Stimulated activated CD8-positive, alpha-beta memory T cell treated with anti-CD3 and anti-CD28 coated beads, Interleukin-4, amount 100 ng/mL, for 24 hours (primary cell): Measurements from ENCODE around the gene ELAVL4.

Source experiments
- DNase-seq: peaks from one replicate; pipeline ENCODE4 v3.0.0-alpha.2; 2020; ENCODE audit warnings: low read depth

ELAVL4 gene

DNA sequence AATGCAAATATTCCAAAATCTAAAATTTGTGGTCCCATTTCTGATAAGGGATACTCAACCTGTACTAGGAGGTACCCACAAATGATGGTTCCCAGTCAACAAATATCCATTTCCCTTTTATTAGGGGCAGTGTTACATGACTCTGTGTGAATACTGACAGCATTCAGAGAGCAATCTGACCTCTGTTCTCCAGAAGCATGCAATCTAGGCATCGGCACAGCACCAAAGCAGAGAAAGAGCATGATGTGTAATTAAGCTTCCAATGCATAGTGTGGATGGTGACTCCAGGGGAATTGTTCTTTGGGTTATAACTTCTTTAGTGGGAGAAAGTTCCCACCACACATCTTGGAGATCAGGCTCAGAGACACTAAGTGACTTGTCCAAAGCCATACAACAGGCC is 71.6 kb downstream of the ELAVL4 start:
- DNase-seq = no peak

DNA sequence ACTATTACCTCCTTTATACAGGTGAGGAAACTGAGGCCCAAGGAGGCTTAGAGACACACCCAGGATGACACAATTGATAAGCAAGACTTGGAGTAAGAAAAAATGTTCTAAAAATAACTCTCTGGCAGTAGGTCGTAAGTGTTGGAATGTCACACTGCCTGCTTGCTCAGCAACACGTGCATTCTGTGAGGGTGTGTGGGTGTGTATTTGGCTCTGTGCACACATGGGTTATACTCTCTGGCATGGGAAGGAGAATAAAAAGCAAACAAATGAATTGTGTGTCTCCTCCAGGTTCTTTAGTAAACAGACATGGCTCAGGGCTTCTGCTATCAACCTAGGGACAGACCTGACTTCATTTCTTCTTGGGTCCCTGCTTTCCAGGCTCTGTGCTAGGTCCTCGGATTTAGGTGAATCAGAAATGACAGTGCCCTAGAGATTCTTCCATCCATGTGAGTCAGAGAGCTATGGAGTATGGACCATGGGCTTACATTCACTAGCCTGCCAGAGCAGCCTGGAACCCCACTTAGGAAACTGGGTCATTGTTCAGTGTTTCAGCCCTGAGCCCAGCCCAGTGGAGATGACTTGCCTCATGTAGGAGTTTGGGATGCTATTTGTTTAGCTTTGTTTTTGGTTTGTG is 72.4 kb downstream of the ELAVL4 start:
- DNase-seq = no peak

DNA sequence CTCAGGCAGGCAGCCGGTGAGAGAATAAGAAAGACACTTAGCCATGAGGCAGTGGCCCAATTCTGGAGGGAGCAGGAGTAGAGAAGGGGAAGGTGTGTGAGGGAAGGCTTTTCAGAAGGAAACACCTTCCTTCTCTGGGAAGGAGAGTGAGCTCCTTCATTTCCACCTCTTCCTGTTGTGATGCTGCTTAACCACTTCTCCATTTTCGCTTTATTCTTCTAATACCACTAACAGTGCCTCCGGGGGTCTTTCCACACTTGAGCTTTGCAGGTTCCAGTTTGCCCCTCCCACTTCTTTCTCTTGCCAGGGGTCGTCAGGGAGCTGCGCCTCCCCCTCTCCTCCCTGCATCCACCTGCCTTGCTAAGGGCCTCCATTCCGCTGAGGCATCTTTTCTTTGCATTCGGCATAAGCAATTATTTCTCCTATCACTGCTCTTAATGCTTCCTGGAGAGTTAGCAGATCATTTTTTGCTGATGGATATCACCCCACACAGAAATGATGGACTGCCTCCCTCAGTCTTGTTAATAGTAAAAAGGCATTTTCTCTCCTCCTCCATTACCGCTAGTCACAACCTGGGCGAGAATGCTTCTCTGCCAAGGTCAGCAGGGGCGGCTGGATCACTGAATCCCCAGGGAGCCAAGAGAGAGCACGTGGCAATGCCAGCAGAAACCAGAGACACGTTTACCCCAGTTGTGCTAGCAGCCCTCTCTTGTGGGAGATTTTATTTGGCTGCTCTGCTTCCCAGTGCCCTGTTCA is 74.8 kb downstream of the ELAVL4 start:
- no peak for DNase-seq

DNA sequence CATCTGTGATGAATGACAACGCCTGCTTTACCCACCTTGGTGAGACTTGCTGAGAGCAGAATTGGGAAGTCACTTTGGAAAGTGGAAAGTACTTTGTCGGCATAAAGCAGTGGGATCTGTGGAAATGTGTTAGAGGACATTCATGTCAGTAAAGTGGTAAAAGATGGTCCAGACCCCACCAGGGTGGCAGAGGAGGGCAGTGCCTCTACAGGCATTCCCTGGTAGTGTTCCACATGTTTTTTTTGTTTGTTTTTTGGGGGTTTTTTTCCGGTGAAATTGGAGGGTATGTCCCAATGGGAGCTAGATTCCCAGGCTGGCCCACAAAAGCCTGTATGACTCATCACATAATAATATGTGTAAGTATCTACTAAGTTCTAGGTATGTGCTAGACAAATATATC is 80.6 kb downstream of the ELAVL4 start:
- no peak for DNase-seq

DNA sequence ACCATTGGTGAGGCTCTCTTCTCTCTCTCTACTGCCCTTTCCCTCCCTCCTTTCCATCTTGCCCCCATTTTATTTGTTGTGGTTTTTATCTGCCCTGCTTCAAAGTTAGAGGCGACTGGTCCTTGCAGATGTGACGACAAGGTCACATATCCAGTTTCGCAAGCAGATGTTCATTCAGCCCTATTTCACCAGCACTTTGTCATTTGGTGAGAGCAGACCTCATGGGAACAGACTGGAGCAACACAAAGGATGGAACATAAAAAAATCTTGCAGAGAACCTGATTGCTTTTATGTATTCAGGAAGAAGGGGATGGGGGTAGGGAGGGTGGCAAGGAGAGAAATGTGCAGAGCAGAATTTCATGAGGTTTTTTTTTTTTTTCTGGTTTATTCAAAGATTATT is 84.3 kb downstream of the ELAVL4 start:
- no peak for DNase-seq

DNA sequence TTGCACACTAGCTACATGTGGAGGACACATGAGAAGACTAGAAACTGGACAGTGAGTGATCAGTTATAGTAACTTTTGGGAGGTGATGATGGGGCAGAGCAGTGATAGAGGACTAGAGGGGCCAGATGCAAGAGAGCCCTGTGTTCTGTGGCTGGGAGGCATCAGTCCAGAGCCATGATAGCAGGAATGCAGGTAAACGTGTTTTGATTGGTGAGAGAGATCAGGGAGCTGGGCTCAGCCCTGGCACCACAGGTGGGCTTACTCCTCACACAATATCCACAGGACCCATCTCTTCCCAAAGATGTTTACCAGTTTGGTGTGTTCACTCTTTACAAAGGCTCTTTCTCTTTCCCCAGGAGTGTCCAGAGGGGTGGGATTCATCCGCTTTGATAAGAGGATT is 86.5 kb downstream of the ELAVL4 start:
- DNase-seq = no peak

DNA sequence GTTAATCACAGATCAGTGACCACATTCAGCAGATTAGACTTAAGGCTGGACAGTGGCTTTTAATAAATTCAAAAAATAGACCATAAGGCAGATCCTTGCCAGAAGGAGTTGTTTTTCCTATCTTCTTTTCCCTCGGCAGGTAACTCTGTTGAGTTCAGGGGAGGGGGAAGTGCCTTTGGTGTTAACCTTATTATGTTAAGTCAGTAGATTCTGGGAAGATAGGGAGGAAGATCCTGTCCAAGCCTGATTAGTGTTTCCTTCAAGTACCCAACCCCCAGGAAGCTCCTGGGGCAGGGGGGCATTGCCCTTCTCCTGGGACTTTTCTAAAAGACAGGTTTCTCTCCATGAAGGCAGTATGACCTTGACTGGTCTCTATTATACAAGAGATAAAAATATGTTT is 87.4 kb downstream of the ELAVL4 start:
- DNase-seq = no peak

DNA sequence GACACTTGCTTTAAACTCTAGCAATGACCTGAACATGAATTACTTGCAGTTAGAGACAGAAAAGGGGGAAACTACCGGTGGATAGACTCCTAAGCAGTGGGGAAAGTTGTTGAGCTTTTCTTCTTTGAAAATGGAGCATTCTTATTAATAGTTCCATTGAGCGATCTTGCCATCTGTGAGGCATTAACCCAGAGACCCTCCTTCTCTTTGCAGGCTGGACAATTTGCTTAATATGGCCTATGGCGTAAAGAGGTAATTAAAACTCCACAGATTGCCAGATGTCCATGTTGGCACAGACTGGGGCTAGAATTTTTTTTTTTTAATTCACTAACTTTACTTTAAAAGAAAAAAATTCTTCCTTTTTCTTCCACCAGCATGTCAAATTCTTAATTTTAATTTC is 88.5 kb downstream of the ELAVL4 start:
- DNase-seq = no peak

DNA sequence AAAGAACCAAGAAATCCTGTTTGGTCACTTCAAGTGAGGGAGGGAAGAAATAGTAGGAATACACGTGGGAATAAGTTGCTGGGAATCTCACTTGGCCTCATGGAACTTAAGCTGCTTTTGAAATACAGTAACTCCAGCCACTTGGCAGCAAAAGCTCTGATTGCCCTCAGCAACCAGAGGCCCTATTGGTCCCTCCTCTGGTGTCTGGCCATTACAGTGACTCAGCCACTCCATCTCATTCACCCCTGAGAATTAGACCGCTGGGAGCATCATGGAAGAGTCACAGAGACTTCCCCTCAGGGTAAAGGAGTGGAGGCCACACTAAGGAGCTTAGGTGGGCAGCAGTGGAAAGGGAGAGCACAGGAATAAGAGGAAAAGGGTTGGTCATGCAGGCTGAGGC is 99.6 kb downstream of the ELAVL4 start:
- no peak for DNase-seq

DNA sequence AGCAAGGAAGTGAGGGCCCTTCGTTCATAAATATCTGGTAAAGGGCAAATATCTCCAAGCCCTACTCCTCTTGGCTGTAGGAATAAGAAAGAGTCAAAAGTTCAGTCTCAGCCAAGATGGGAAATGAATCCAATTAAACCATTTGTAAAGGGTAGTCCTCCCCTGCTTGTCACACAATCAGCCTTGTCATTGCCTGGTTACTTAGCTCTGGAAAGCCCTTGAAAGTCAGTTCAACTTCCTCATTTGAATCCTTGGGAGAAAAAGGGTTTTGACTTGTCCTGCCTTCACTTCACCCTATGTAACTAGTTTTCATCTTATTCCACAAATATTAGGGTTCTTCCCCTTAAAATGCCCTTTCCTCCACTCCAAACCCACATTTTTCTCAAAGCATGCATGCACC is 100.0 kb downstream of the ELAVL4 start:
- DNase-seq = no peak

DNA sequence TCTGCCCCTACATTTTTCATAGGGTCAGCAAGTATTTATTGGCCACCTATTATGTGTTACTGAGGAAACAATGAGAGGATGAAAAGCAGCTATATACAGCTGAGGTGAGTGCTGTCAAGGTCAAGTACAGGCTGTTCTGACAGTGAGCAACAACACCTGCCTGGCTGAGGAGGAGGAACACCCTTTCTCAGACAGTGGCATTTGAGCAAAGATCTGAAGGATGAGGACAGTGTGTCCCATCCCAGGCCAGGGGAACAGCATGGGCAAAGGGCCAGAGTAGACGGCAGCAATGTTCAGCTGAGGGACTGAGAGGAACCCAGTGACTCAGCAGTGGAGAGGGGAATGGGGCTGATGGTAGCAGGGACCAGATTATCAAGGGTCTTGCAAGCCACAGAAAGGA is 101.0 kb downstream of the ELAVL4 start:
- DNase-seq = no peak

DNA sequence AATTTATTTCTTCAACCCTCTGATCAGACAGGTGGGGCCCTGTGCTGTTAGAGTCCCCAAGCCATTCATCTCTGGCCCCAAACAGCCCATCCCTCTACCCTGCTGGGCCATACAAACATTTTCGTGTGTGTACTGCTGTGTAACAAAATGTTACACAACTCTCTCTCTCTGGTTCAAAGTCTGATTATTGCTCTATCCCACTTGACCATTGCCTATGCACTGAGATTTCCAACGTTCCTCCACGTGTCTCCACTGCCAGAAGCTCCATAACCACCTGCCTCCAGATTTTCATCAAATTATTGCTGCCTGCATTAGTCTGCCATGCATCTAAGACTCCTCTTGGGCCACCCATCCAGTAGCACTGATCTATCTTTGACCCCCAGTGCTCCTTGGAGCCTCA is 104.8 kb downstream of the ELAVL4 start:
- no peak for DNase-seq

DNA sequence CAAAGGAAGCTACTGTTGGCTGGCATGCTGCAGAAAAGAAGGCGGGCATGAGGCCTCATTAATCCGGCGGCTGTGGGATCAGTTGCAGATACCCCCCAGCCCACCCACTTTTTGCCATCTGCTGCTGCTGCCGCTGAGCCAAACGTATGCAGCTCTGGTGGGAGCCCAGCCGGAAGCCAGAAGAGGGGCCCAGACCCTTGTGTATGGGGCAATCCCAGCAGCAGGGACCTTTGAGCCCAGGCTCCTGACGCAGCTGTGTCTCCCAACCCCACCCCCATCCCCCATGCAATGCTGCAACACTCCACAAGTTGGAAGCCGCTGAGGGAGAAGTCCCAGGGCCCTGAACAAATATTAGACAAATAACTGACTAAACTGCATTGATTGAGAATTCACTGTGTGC is 106.0 kb downstream of the ELAVL4 start:
- no peak for DNase-seq

DNA sequence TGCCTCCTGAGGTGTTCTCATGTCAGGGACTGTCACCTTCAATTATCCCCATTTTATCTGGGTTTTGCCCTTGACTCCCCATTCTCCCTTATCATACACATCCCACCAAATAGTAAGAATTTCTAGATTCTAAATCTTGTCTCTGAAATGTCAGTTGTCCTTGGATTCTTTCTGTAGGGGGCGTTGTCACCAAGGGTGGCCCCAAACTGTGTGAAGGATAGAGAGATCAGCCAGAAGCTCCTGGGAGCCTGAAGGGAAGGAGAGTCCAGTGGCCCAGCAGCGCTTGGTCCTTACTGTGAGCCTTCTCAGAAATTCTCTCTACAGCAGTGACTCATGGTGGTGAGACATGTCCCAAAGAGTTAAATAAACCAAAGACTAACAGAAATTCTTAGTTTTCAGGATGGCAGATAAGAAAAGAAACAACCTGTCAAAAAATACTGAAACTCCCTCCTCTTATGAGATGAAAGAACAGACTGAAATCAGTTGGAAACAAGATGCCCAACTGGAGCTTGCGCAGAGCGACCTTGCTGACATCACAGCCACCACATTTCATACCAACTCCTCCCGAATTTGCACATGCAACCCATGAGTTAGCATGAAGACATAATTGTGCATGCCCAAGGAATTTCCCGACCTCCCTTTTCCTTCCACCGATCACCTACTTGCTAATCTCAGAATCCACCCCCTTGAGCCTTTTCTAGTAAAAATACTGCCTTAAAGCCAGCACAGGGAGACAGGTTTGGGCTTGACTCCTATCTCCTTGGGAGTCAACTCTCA is 109.8 kb downstream of the ELAVL4 start:
- no peak for DNase-seq

DNA sequence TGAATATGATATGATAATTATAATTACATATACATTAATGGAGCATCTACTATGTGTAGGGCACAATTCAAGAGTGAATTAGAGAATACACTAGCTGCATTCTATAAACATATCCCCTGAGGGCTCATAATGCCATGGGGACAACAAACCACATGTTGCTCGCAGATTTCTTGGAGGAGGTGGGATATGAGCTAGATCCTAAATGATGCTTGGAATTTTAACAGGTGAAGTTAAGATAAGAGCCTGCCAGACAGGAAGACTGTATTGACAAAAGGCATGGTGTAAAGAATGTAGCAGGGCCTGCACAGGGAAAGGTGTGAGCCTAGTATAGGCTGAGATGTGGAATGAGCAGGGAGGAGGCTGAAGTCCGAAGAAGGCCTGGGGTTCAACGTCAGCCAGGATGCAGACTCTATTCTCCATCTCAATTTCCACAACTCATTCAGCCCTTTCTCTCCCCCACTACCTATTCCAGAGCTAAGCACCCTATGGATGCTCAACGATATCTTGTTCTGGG is 120.2 kb downstream of the ELAVL4 start:
- DNase-seq = no peak

DNA sequence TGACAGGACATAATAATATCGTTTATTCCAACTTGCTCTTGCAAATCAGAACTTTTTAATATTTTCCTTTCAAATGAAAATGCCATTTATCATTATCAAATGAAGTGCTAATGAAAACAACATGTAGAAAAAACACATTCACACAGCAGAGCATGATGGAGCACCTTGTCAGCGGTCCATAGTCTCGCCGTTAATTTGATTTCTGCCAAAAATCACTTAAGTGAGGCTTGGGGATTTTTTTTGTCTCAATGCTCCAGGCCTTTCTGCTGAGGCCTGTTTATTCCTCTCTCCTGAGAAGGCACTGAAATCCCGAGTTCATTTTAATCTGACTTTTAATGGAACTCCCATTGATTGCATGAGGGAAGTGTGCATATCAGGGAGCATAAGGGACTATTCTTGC is 122.5 kb downstream of the ELAVL4 start:
- DNase-seq = no peak

DNA sequence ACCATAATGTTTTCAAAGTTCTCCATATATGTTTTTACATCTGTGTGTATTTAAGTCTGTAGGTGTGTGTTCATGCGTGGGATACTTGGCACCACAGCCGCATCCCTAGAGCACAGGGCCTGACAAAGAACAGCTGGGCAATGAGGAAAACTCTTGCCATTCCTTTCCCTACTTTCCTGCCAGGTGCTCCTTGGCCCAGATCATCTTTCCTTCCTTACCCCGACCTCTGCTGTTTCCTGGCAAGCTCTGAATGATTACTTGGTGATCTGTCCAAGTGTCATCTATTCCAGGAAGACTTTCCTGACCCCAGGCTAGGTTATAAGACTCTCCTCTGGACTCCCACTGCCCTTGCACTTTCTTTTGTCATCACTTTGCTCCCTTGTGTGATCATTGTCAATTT is 123.6 kb downstream of the ELAVL4 start:
- no peak for DNase-seq

DNA sequence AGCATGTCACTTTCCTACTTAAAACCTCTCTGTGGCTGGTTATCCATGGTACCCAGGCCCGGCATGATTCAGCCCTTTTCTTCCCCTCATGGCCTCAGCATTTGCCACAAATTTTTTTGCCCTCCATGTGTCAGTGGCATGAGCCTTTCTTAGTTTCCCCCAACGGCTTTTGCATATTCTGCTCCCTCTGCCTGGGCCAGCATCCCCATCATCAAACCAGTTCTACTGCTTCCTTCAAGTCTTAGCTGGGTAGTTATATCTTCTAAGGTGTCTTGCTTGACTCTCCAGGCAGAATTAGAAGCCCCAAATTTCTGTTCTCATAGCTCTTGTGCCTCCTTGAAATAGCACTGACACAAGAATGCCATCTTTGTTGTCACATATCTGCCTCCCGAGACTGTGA is 127.9 kb downstream of the ELAVL4 start:
- DNase-seq = no peak

DNA sequence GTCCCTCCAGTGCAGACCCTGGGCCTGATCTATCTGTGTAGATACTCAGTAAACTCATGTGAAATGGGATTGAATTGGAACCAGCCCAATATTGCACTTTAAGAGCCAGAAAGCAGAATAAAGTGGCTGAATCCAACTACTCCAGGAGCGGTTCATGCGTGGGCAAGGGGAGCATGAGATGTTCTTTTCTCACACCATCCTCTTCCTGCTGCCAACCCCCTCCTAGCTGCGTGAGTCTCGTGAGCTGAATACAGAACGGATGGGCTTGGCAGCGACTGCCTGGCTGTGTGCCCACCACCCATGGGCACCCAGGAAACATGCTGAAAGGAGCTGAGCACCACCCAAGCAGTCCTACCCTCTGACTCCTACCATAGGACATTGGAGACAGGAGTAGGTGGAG is 128.3 kb downstream of the ELAVL4 start:
- DNase-seq = no peak

DNA sequence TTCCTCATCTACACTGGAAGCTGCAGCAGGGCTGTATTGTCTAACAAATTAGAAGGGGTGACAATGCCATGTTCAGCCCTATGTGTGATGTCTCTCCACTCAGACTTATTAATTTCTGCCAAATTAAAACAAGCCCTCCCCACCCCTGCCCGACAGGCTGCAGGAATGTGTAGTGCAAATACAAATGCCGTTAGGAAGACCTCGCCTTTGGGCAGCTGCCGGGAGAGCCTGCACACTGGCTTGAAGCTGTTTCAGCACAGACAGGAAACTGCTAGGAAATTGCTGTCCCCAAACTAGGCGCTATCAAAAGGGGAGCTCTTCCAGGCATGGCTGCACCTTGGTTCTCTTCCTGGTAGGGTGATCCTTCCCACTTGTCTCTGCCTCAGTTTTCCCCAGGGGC is 135.2 kb downstream of the ELAVL4 start:
- DNase-seq = no peak

DNA sequence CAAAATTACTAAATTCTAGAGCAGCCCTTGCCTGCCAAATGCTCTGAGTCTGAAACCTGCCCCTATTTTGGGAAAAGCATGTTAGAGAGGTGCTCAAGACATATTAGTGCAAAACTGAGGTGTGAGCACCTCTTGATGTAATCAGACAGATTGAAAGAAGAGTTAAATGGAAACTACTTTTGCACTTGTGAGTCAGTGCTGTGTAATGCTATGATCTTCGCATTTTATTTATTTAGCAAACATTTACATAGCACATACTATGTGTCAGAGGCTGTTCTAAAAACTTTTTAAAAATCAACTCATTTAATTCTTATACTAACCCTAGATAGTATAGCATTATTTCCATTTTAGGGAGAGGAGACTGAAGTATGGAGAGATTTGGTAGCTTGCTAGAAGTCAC is 138.1 kb downstream of the ELAVL4 start:
- DNase-seq = no peak

DNA sequence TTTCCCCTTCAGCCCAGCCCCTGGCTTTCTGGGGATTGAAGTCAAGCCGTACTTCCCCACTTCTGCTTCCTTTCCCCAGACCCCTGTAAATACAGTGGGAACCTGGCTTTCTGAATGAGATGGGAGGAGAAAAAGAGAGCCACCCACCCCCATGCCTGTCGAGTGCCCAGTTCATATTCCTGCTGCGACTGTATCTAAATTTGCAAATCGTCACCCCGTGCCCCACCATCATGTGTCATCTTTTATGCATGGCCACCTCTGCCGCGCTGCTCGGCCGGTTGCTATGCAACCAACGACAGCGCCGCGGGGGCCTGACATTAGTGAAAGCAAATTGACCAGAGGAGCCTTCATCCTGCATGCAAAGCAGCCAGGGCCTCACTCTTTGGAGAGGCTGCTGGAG is 143.0 kb downstream of the ELAVL4 start:
- DNase-seq = no peak

DNA sequence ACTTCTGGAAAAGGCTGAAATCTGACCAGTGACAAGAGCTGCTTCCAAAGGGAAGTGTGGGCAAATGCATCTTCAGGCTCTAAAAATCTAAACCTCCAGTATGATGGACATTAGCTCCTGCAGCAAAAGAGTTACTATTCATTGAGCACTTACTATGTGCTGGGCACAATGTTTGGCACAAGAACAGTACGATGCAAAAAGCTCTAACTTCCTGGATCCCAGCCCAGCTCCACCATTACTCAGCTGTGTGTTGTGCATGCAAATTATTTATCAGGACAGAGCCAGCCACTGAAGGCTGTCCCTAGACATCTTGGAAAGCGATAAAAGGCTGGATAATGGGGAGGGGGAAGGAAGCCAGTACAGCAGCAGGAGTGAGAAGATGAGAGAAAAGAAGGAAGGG is 143.5 kb downstream of the ELAVL4 start:
- no peak for DNase-seq
